GM10266 (cell line): ENCODE measurements around the gene HMGN2.

Experiments
- DNase-seq: peaks from one replicate; pipeline ENCODE4 v3.0.0; 2012; ENCODE audit errors: extremely low spot score
- CTCF ChIP-seq: IDR thresholded peaks from 2 replicates; pipeline ENCODE4 v1.5.1; 2012; ENCODE audit warnings: mild to moderate bottlenecking, low read depth; ENCODE audit not compliant: control insufficient read depth, insufficient read depth; ENCODE audit errors: missing control alignments

The HMGN2 gene

GRCh38 chr1:26477446-26478152 is 5.4 kb downstream of the HMGN2 start:
- no peak for TF ChIP-seq CTCF
- no peak for DNase-seq

- no peak for TF ChIP-seq CTCF
- DNase-seq: no peak
These were observed 5.9 kb downstream of the HMGN2 start for GRCh38 chr1:26478159-26478558.

- DNase-seq: no peak
These were observed 6.7 kb downstream of the HMGN2 start for GRCh38 chr1:26478988-26479387.

GRCh38 chr1:26482921-26483320 is 10.7 kb downstream of the HMGN2 start:
- no peak for DNase-seq
- no peak for TF ChIP-seq CTCF

More at GRCh38 chr1:26478988-26479387, 6.7 kb downstream of the HMGN2 start:
- TF ChIP-seq CTCF: no peak

GRCh38 chr1:26483980-26484379 is 11.7 kb downstream of the HMGN2 start:
- TF ChIP-seq CTCF: no peak
- no peak for DNase-seq

GRCh38 chr1:26490155-26490554 is 17.9 kb downstream of the HMGN2 start:
- no peak for TF ChIP-seq CTCF
- DNase-seq: no peak

- TF ChIP-seq CTCF: no peak
- no peak for DNase-seq
These were observed 21.0 kb downstream of the HMGN2 start for GRCh38 chr1:26493267-26493666.
